GM18858 (cell line): Measurements from ENCODE around the gene COPE.

Source experiments
- ATAC-seq: cut with Tn5 transposase; IDR thresholded peaks from one replicate; pipeline ENCODE4 v1.9.1; 2021; ENCODE audit not compliant: unreplicated experiment

The COPE gene

DNA sequence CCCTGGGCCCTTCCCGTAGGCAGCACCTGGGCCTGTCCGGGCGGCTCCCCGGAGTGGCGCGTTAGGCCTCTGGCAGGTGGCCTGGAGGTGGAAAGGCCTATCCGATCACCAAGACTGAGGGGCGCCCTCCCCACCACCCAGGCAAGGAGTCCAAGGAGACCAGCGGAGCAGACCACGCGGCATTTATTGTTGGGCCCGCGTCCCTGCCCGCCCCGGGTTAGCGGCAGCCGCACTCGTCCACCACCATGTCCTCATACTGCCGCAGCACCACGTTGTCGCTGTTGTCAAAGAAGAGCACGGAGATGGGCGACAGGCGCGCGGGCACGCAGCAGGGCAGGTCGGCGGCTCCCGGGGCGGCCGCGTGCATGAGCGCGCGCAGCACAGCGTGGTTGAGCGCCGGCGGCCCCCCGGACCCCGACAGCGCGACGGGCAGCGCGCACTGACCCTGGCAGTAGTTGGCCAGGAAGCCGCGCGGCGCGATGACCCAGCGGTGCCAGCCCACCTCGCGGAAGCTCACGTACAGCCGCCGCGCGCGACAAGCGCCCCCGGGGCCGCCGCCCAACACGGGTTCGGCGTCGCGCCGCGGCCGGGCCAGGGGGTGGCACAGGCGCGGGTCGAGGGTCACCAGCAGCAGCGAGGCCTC lies 50.7 kb downstream of the COPE start:
- ATAC-seq = no peak

DNA sequence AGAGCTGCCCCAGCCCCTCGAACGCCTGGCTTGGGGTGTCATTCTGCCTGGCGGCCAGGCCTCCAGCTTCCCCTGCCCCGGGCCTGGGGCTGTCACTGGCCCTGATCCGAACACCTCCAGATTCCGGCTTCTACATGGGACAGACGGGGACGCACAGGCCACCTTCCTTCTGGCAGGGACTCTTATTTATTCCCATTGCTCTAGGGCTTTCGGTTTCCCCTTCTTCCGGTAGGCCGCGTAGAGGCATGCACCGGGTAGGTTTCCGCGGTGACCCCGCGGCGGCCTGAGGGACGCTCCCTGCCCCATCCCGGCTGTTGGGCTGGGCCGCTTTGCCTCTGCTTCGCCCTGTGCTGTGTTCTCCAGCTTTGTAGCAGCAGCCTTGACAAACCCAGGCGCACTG lies 51.4 kb downstream of the COPE start:
- ATAC-seq = no peak

DNA sequence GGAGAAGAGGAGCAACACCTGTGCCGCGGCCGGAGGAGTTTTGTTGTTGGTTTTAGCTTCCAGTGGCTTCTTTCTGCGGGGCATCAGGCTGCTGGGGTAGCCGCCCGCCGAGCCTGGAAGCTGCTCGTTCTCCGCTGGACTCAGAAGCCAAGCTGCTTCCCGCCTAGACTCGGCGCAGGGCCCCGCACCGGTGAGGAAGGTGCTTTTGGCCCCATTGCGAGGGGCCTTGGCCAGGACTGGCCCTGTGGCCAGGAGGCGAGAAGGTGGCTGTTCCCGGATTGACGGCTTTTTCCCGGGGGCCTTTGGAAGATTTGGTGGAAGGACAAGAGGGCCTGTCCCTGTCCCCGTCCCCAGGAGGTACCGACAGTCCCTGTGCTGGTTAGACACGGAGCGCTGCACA lies 52.0 kb downstream of the COPE start:
- no peak for ATAC-seq

DNA sequence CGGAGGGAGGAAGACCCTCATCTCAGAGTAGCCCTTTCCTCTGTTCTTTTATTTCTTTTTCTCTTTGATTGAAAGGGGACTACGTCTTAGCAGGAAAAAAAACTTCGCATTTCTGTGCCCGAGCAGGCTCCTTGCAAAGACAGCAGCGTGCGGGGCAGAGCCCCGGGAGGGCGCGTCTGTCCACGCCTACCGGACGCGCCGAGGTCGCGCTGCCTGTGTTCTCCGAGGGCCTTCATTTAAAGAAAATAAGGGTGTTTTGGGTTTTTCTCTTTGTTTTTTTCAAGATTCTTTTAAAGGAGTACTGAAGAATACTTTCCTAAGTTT lies 52.4 kb downstream of the COPE start:
- ATAC-seq = no peak

DNA sequence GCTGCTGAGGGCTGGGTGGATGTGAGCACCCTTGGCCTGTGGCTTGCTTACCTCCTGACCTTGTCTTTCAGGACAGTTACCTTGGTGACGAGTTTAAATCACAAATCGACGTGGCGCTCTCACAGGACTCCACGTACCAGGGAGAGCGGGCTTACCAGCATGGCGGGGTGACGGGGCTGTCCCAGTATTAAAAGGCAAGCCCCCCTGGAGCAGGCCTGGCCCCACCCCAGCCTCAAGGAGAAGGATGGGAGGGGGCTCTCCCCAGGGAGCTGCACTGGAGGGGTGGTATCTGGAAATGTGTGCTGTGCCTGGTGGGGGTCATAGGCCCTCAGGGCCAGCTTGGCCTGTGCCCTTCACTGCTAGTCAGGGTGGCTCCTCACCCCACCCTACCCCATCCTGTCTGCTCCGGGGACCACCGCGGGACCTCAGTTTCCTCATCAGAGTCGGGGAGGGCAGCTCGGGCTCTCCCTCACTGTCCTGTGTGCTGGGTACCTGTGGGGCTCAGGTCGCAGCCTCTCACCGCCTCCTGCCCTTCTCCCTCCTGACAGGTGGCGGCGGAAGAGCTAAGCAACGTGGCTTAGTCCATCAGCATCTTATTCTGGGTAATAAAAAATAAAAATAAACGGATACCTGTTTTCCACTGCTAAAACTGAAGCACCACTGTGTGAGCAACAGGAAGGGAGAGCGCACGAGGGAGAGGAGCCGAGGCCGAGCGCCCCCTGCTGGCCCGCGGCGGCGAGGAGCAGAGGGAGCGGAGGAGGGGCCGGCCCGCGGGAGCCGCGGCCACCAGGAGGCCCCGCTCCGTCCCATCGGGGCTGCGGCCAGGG lies 53.0 kb downstream of the COPE start:
- ATAC-seq = no peak

DNA sequence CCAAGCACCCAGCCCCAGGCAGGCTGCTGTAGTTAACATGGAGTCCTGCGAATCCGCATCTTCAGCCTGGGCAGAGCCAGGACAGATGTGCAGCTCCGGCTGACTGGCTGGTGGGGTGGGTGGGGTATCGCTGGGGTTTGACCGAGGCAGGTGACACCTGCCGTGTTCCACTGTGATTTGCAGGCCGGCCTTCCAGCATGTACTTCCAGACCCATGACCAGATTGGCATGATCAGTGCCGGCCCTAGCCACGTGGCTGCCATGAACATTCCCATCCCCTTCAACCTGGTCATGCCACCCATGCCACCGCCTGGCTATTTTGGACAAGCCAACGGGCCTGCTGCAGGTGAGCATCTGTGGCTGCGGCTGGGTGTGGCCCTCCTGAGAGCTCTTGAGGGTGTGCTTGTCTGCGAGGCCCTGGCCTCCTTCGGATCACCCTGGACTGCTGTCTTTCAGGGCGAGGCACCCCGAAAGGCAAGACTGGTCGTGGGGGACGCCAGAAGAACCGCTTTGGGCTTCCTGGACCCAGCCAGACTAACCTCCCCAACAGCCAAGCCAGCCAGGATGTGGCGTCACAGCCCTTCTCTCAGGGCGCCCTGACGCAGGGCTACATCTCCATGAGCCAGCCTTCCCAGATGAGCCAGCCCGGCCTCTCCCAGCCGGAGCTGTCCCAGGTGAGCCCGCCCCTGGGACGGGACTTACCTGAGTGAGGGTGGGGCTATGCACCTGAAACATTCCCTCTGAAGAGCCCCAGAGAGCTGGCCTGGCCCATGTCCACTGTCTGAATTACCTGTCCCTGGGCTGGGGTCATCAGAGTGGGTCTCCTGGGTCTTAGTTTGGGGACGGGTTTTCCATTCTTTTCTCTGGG lies 53.8 kb downstream of the COPE start:
- no peak for ATAC-seq

- ATAC-seq = no peak
Observed at GRCh38 chr19:18863843-18864362, 55.3 kb downstream of the COPE start.

DNA sequence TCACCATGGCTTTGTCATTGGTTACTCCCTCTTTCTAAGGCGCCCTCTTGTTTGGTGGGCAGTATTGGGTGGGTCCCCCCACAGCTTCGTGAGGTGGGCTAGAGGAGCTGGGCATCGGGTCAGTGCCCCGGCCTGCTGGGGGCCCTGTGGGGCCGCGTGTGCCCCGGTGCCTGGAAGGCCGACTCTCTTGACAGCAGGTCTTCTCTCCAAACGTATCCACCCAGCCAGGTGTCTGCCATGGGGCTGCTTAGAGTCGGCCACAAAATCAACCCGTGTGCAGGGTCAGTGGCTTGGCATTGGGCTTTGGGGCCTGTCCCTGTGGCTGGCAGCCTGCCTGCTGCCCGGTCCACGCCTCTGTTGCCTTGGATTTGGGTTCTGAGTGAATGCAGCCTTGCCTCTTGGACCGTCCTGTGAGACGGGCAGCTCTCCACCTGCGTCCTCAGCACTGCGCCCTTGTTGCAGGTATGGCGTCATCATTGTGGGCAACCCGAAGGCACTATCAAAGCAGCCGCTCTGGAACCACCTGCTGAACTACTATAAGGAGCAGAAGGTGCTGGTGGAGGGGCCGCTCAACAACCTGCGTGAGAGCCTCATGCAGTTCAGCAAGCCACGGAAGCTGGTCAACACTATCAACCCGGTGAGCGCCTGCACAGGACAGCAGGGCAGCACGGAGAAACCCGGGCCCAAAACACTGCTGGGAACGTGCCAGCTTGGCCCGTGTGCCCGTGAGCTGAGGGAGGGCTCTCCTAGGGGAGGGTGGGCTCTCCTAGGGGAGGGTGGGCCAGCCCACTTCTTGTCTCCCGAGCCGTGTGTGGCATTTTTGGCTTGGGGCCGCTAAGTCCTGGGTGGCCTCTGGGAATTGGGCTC lies 56.0 kb downstream of the COPE start:
- no peak for ATAC-seq

DNA sequence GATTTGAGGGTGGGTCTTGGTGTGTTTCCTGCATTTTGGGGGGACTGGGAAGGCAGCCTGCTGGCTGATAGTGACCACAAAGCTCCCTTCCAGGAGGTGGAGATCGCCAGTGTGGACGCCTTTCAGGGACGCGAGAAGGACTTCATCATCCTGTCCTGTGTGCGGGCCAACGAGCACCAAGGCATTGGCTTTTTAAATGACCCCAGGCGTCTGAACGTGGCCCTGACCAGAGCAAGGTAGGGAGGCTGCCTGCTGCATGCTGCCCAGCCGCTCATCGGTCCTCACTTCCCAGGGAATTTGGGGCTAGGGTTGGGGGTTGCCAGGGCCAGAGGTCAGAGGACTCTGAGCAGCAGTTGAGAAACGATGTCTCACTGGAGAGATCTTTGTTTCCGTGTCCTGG lies 57.3 kb downstream of the COPE start:
- no peak for ATAC-seq

GRCh38 chr19:18861235-18861634 lies 58.0 kb downstream of the COPE start:
- ATAC-seq = no peak

- no peak for ATAC-seq
Observed at GRCh38 chr19:18860725-18861124, 58.5 kb downstream of the COPE start.

DNA sequence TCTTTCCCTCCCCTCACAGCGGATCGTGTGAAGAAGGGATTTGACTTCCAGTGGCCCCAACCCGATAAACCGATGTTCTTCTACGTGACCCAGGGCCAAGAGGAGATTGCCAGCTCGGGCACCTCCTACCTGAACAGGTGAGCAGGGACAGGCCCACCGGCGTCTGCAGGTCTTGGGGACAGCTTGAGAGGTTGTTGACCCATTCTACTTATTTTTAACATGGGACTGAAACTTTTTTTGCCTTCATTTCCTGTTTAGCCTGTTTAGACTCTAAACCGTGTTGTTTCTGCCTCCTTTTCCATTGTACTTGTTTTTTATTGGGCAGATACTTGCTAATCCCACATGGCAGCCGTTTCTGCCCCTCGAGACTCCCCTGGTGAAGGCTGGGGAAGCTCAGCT lies 58.9 kb downstream of the COPE start:
- no peak for ATAC-seq

GRCh38 chr19:18859676-18860301 lies 59.4 kb downstream of the COPE start:
- no peak for ATAC-seq

DNA sequence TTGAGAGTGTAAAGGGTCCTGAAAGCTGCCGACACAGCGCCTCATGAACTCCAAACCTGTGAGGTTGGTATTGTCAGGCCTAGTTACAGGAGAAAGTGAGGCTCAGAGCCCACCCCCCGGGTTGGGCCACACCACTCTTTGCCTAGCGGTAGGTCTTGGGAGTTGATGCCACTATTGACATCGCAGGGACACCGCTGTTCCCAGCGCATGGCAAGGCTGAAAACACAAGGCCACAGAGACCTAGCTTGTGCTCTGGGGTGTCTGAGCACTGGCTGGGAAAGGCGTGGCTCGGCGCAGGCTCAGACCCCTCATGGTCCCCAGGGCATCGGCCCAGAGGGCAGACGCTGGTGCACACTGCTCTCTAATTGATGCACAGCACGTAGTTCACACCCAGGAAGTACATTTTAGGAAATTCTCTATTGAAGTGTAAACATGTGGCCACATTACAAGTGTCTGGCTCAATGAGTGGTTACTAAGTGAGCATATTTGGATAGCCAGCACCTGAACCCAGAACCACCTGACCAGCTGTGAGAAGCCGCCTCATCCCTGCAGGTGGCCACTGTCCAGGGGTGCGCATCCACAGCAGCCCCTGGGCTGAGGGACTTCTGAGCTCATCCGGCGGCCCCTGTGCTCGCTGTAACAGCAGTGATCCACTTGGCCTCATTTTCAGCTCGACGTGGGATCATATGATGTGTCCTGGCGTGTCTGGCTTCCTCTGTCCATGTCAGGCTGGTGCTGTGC lies 60.1 kb downstream of the COPE start:
- ATAC-seq = no peak

DNA sequence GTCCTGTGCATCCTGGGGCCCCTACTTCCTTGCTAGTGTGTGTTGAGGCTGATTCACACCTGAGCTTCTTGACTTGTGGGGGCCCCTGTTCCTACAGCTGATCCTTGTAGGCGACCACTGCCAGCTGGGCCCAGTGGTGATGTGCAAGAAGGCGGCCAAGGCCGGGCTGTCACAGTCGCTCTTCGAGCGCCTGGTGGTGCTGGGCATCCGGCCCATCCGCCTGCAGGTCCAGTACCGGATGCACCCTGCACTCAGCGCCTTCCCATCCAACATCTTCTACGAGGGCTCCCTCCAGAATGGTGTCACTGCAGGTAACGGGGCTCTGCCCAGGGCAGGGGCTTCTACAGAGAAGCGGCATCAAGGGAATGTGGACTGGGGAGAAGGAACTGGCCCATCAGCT lies 62.0 kb downstream of the COPE start:
- ATAC-seq = no peak

DNA sequence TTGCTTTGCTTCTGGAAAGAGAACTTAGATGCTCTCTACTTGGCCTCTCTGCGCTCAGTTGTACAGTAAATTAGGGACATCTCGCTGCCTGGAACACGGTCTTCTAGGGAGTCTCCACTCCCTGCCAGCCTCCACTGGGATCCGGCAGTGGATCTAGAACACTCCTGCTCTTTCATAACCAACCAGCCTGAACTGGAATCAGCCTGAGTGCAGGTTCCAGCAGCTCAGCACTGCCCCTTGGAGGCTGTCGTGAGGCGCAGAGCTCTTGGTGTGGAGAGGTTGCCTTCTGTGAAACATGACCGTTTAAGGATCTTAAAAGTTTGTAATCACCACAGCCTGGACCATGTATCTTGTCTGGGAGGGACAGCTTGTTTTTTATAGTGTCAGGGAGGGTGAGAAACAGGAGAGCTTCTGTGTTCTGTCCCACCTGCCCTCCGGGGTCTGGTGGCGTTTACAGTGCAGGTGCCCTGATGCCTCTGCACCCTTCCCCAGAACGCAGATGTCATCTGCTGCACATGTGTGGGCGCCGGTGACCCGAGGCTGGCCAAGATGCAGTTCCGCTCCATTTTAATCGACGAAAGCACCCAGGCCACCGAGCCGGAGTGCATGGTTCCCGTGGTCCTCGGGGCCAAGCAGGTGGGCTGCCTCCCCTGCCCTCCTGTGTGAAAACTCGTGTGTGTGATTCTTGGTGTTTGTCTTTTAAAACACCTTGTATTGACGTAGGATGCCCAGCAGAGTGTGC lies 62.6 kb downstream of the COPE start:
- ATAC-seq = no peak

DNA sequence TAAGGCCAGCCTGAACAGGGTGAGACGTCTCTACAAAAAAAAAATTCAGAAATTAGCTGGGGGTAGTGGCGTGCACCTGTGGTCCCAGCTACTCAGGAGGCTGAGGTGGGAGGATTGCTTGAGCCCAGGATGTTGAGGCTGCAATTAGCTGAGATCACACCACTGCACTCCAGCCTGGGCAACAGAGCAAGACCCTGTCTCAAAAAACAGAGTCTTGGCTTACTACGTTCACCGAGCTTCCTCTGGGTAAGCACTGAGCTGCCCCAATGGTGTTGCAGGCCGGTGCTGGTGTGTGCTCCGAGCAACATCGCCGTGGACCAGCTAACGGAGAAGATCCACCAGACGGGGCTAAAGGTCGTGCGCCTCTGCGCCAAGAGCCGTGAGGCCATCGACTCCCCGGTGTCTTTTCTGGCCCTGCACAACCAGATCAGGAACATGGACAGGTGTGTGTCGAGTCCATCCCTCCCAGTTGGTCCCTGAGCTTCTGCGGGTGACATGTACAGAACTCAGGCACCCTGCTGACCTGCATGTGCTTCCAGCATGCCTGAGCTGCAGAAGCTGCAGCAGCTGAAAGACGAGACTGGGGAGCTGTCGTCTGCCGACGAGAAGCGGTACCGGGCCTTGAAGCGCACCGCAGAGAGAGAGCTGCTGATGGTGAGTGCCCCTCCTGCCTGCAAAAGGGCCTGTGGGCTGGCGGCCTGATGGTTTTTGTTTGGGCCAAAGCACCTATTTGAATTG lies 63.4 kb downstream of the COPE start:
- ATAC-seq = no peak

- ATAC-seq = no peak
Observed at GRCh38 chr19:18854982-18855381, 64.2 kb downstream of the COPE start.
